Memory B cell (primary cell): Measurements from ENCODE around the gene GPR45.

Experiments used
- ATAC-seq: fragments of 150-1000 bp; cut with Tn5 transposase; 2 replicates; pipeline ENCODE4 v1.10.0; 2021; ENCODE audit warnings: low read depth, mild to moderate bottlenecking, moderate library complexity
- DNase-seq, 2 donors: peaks; one replicate each; pipeline ENCODE4 v3.0.0; 2022; ENCODE audit warnings: low spot score in 2 of 2
- H3K27ac Mint-ChIP-seq: one replicate; pipeline ENCODE4 v1.8.0; 2022; ENCODE audit warnings: mild to moderate bottlenecking, moderate library complexity, mixed read lengths
- H3K27me3 Mint-ChIP-seq: one replicate; pipeline ENCODE4 v1.8.0; 2022; ENCODE audit warnings: mixed read lengths
- H3K36me3 Mint-ChIP-seq: one replicate; pipeline ENCODE4 v1.8.0; 2022; ENCODE audit warnings: mild to moderate bottlenecking, mixed read lengths
- H3K4me1 Mint-ChIP-seq: one replicate; pipeline ENCODE4 v1.8.0; 2022; ENCODE audit warnings: mixed read lengths
- H3K4me3 Mint-ChIP-seq: one replicate; pipeline ENCODE4 v1.8.0; 2022; ENCODE audit warnings: mild to moderate bottlenecking, moderate library complexity, mixed read lengths
- H3K9me3 Mint-ChIP-seq: one replicate; pipeline ENCODE4 v1.8.0; 2022; ENCODE audit warnings: mixed read lengths

Gene GPR45

GRCh38 chr2:105269426-105269825 lies 27.9 kb downstream of the GPR45 start:
- Mint-ChIP-seq H3K27me3 (no peaks in the 10 kb centered on the region), H3K4me3 (no peak overlapping the region), H3K36me3 (peaks cover 53% of the 10 kb centered on the region), H3K9me3 (no peaks in the 10 kb centered on the region), H3K27ac (no peak overlapping the region), H3K4me1 (no peaks in the 10 kb centered on the region)
- no peak for DNase-seq
- ATAC-seq = no peak

- Mint-ChIP-seq H3K4me1 (no peaks in the 10 kb centered on the region), H3K27me3 (no peaks in the 10 kb centered on the region), H3K36me3 (peaks cover 51% of the 10 kb centered on the region), H3K4me3 (no peak overlapping the region), H3K27ac (no peak overlapping the region), H3K9me3 (no peaks in the 10 kb centered on the region)
- DNase-seq (no peak), ATAC-seq (no peak)
These were observed 30.0 kb downstream of the GPR45 start for GRCh38 chr2:105271393-105272045.

GRCh38 chr2:105272176-105272575 lies 30.6 kb downstream of the GPR45 start:
- no peaks in the 10 kb centered on the region for H3K4me1 Mint-ChIP-seq
- ATAC-seq (no peak), DNase-seq (no peak)
- H3K4me3 Mint-ChIP-seq = no peak overlapping the region
- H3K27me3 Mint-ChIP-seq = no peaks in the 10 kb centered on the region
- H3K27ac Mint-ChIP-seq = no peak overlapping the region
- H3K36me3 Mint-ChIP-seq = peaks cover 49% of the 10 kb centered on the region
- no peaks in the 10 kb centered on the region for H3K9me3 Mint-ChIP-seq

GRCh38 chr2:105274046-105274445 lies 32.5 kb downstream of the GPR45 start:
- Mint-ChIP-seq H3K9me3 (no peaks in the 10 kb centered on the region), H3K36me3 (peaks cover 44% of the 10 kb centered on the region), H3K27ac (no peak overlapping the region), H3K4me3 (no peak overlapping the region), H3K4me1 (no peaks in the 10 kb centered on the region), H3K27me3 (no peaks in the 10 kb centered on the region)
- no peak for ATAC-seq
- no peak for DNase-seq

- no peaks in the 10 kb centered on the region for H3K27me3 Mint-ChIP-seq
- peaks cover 49% of the 10 kb centered on the region for H3K36me3 Mint-ChIP-seq
- ATAC-seq (no peak), DNase-seq (no peak)
- no peak overlapping the region for H3K27ac Mint-ChIP-seq
- no peaks in the 10 kb centered on the region for H3K9me3 Mint-ChIP-seq
- H3K4me3 Mint-ChIP-seq = no peak overlapping the region
- H3K4me1 Mint-ChIP-seq = no peaks in the 10 kb centered on the region
These were observed 37.1 kb downstream of the GPR45 start for GRCh38 chr2:105278654-105279053.

- Mint-ChIP-seq H3K4me1 (no peaks in the 10 kb centered on the region), H3K9me3 (no peaks in the 10 kb centered on the region), H3K27ac (no peak overlapping the region), H3K36me3 (peaks cover 49% of the 10 kb centered on the region), H3K4me3 (no peak overlapping the region), H3K27me3 (no peaks in the 10 kb centered on the region)
- no peak for ATAC-seq
- no peak for DNase-seq
These were observed 37.6 kb downstream of the GPR45 start for GRCh38 chr2:105279126-105279525.

GRCh38 chr2:105280281-105280680 lies 38.7 kb downstream of the GPR45 start:
- Mint-ChIP-seq H3K9me3 (no peaks in the 10 kb centered on the region), H3K27me3 (no peaks in the 10 kb centered on the region), H3K27ac (no peak overlapping the region), H3K36me3 (peaks cover 52% of the 10 kb centered on the region), H3K4me3 (no peak overlapping the region), H3K4me1 (no peaks in the 10 kb centered on the region)
- DNase-seq (no peak), ATAC-seq (no peak)

- ATAC-seq (no peak), DNase-seq (no peak)
- Mint-ChIP-seq H3K4me3 (no peak overlapping the region), H3K9me3 (no peaks in the 10 kb centered on the region), H3K27ac (no peak overlapping the region), H3K36me3 (peaks cover 50% of the 10 kb centered on the region), H3K4me1 (no peaks in the 10 kb centered on the region), H3K27me3 (no peaks in the 10 kb centered on the region)
These were observed 42.0 kb downstream of the GPR45 start for GRCh38 chr2:105283532-105283931.

GRCh38 chr2:105287692-105288091 lies 46.1 kb downstream of the GPR45 start:
- DNase-seq (peak in 1 of 2 donors; percentile 4), ATAC-seq (peak; percentile 35)
- Mint-ChIP-seq H3K27me3 (no peaks in the 10 kb centered on the region), H3K36me3 (peaks cover 43% of the 10 kb centered on the region), H3K9me3 (no peaks in the 10 kb centered on the region), H3K27ac (no peak overlapping the region), H3K4me1 (peaks cover 2% of the 10 kb centered on the region), H3K4me3 (no peak overlapping the region)

- Mint-ChIP-seq H3K4me3 (no peak overlapping the region), H3K27ac (no peak overlapping the region), H3K36me3 (peaks cover 44% of the 10 kb centered on the region), H3K4me1 (peaks cover 2% of the 10 kb centered on the region), H3K9me3 (no peaks in the 10 kb centered on the region), H3K27me3 (no peaks in the 10 kb centered on the region)
- no peak for DNase-seq
- ATAC-seq = no peak
These were observed 46.6 kb downstream of the GPR45 start for GRCh38 chr2:105288133-105288532.

GRCh38 chr2:105290981-105291660 lies 49.6 kb downstream of the GPR45 start:
- Mint-ChIP-seq H3K4me3 (no peak overlapping the region), H3K36me3 (peaks cover 35% of the 10 kb centered on the region), H3K9me3 (no peaks in the 10 kb centered on the region), H3K27me3 (no peaks in the 10 kb centered on the region), H3K27ac (peak overlapping the region; percentile 16), H3K4me1 (peaks cover 4% of the 10 kb centered on the region)
- no peak for DNase-seq
- no peak for ATAC-seq

- Mint-ChIP-seq H3K36me3 (peaks cover 37% of the 10 kb centered on the region), H3K27ac (no peak overlapping the region), H3K9me3 (no peaks in the 10 kb centered on the region), H3K4me3 (no peak overlapping the region), H3K27me3 (no peaks in the 10 kb centered on the region), H3K4me1 (peaks cover 4% of the 10 kb centered on the region)
- ATAC-seq = no peak
- DNase-seq = no peak
These were observed 50.4 kb downstream of the GPR45 start for GRCh38 chr2:105291981-105292380.
